Measurements from ENCODE around the gene ACTA1. TPM values are rescaled to one million over a fixed set of nuclear protein-coding genes. Genes with fewer than 3 reads are reported as not detected.

ACTA1 gene
- total RNA-seq, 2 donors from 2014 or later = 8.2 to 17.3 TPM

- H3K9me3 ChIP-seq (ENCODE audit: control insufficient read depth, low read length) = no peaks in the 10 kb centered on the region
- Mint-ChIP-seq H3K4me3 (no peak overlapping the region), H3K4me1 (no peaks in the 10 kb centered on the region), H3K36me3 (ENCODE audit: low read depth) (peaks cover 63% of the 10 kb centered on the region), H3K27me3 (ENCODE audit: insufficient read depth) (no peaks in the 10 kb centered on the region), H3K27ac (no peak overlapping the region), H3K9me3 (no peaks in the 10 kb centered on the region)
- WGBS, 2 experiments (ENCODE audit: insufficient coverage in 1 of 2, insufficient read length in 1 of 2) = 90 to 91% methylated on average over 2 of the region's 2 CpGs
- peaks cover 83% of the 10 kb centered on the region for H3K36me3 ChIP-seq (ENCODE audit: control insufficient read depth, insufficient read depth, low read length)
- no peaks in the 10 kb centered on the region for H3K27me3 ChIP-seq (ENCODE audit: control insufficient read depth, insufficient read depth, low read length, poor library complexity, severe bottlenecking)
- DNase-seq = no peak
- no peak for TF ChIP-seq CTCF (conservative IDR thresholded peaks at IDR 0.05)
- H3K27ac ChIP-seq (ENCODE audit: low read depth, low read length) = no peak overlapping the region
- H3K9ac ChIP-seq (ENCODE audit: extremely low read depth, low read length, poor library complexity, severe bottlenecking) = no peak overlapping the region
- no peak overlapping the region for H3K4me3 ChIP-seq (ENCODE audit: low read length)
- no peaks in the 10 kb centered on the region for H3K4me1 ChIP-seq (ENCODE audit: control insufficient read depth, insufficient read depth, low read length)
Measured at GRCh38 chr1:229474509-229474908, 40.6 kb upstream of the ACTA1 start.

DNA sequence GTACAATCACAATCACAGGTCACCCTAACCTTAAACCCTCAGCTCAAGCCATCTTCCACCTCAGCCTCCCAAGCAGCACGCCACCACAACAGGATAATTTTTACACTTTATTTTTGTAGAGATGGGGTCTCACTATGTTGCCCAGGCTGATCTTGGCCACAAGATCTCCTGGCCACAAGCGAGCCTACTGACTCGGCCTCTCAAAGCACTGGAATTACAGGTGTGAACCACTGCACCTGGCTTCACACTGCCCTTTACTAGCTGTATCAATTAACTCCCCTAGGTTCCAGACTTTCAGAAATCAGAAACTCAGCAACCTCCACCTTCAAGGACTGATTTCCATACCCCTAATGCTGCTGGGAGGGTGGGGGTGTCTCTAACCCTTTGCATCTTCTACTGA lies 37.3 kb upstream of the ACTA1 start:
- DNase-seq = no peak
- no peak for TF ChIP-seq CTCF (conservative IDR thresholded peaks at IDR 0.05)
- H3K9me3 ChIP-seq (ENCODE audit: control insufficient read depth, low read length) = no peaks in the 10 kb centered on the region
- no peak overlapping the region for H3K9ac ChIP-seq (ENCODE audit: extremely low read depth, low read length, poor library complexity, severe bottlenecking)
- no peaks in the 10 kb centered on the region for H3K27me3 ChIP-seq (ENCODE audit: control insufficient read depth, insufficient read depth, low read length, poor library complexity, severe bottlenecking)
- no peak overlapping the region for H3K27ac ChIP-seq (ENCODE audit: low read depth, low read length)
- H3K4me1 ChIP-seq (ENCODE audit: control insufficient read depth, insufficient read depth, low read length) = no peaks in the 10 kb centered on the region
- peaks cover 62% of the 10 kb centered on the region for H3K36me3 Mint-ChIP-seq (ENCODE audit: low read depth)
- H3K9me3 Mint-ChIP-seq = no peaks in the 10 kb centered on the region
- peak overlapping the region; percentile 11 for H3K27ac Mint-ChIP-seq
- H3K4me1 Mint-ChIP-seq = peaks cover 5% of the 10 kb centered on the region
- no peaks in the 10 kb centered on the region for H3K27me3 Mint-ChIP-seq (ENCODE audit: insufficient read depth)
- peaks cover 80% of the 10 kb centered on the region for H3K36me3 ChIP-seq (ENCODE audit: control insufficient read depth, insufficient read depth, low read length)
- no peak overlapping the region for H3K4me3 Mint-ChIP-seq
- H3K4me3 ChIP-seq (ENCODE audit: low read length) = no peak overlapping the region
- 92 to 100% methylated on average over 2 to 3 of the region's 3 CpGs for WGBS, 2 experiments (ENCODE audit: insufficient coverage in 1 of 2, insufficient read length in 1 of 2)

DNA sequence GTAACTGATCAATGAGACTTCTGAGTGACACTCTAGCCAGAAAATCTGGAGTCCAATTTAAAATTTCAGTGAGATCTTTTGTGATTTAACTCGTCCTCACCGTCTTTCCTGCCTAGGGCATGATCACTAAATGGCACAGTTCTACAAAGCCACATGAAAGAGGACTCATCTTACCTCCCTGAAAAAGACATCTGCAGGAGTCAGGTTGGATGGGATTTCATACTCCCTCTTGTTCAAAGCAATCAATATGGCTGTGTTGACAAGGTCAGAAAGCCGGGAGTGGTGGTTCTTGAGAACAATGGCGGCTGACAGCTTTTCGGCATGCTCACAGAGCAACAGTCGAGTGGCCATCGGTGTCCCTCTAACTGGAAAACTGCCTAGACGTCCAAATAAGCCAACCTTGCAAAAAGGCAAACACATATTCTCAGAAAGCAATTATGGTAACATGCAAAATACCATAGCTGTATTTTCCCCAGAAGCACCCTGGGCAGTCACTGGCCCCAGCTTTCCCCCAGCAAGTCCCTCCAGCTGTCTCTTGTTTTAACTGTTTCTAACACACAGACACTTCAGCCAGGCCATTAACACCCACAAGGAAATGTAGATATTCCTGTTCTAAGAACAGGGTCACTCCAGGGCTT lies 36.6 kb upstream of the ACTA1 start:
- no peak for TF ChIP-seq CTCF (conservative IDR thresholded peaks at IDR 0.05)
- H3K9me3 ChIP-seq (ENCODE audit: control insufficient read depth, low read length) = no peaks in the 10 kb centered on the region
- Mint-ChIP-seq H3K36me3 (ENCODE audit: low read depth) (peaks cover 62% of the 10 kb centered on the region), H3K27me3 (ENCODE audit: insufficient read depth) (no peaks in the 10 kb centered on the region), H3K27ac (peak overlapping the region; percentile 11), H3K9me3 (no peaks in the 10 kb centered on the region), H3K4me3 (no peak overlapping the region), H3K4me1 (peaks cover 5% of the 10 kb centered on the region)
- H3K27me3 ChIP-seq (ENCODE audit: control insufficient read depth, insufficient read depth, low read length, poor library complexity, severe bottlenecking) = no peaks in the 10 kb centered on the region
- H3K27ac ChIP-seq (ENCODE audit: low read depth, low read length) = no peak overlapping the region
- H3K9ac ChIP-seq (ENCODE audit: extremely low read depth, low read length, poor library complexity, severe bottlenecking) = no peak overlapping the region
- H3K36me3 ChIP-seq (ENCODE audit: control insufficient read depth, insufficient read depth, low read length) = peaks cover 80% of the 10 kb centered on the region
- no peaks in the 10 kb centered on the region for H3K4me1 ChIP-seq (ENCODE audit: control insufficient read depth, insufficient read depth, low read length)
- WGBS, 2 experiments (ENCODE audit: insufficient coverage in 1 of 2, insufficient read length in 1 of 2) = 83 to 94% methylated on average over 2 to 8 of the region's 8 CpGs
- no peak for DNase-seq
- H3K4me3 ChIP-seq (ENCODE audit: low read length) = no peak overlapping the region

Measured in endodermal cell (in vitro differentiated cells).